IMR-90 (cell line): ENCODE measurements around the gene UBQLN1. TPM values are rescaled to one million over a fixed set of nuclear protein-coding genes. Genes with fewer than 3 reads are reported as not detected.

Experiments used
- ATAC-seq: fragments of 200-7000 bp; cut with Tn5 transposase; 2 replicates; pipeline ENCODE4 v1.9.1; 2020; ENCODE audit warnings: low read depth, mild to moderate bottlenecking, moderate library complexity
- BruUV-seq: library from RNA; stranded (reverse); fragments of 400-500 nt; replicated peaks from 2 replicates; lab custom pipeline; 2021; lab: Mats Ljungman, UMichigan
- CTCF ChIA-PET: fragments of 300-600 bp; formaldehyde crosslinking; extraction: SDS; loops from one replicate; lab custom pipeline; 2021; ENCODE audit warnings: antibody characterized with exemption; lab: Yijun Ruan, JAX
- POLR2A ChIA-PET: fragments of 300-600 bp; sonication (Branson Sonifier 250); formaldehyde crosslinking; loops from one replicate; lab custom pipeline; 2022; ENCODE audit warnings: antibody characterized with exemption; ENCODE audit not compliant: unreplicated experiment; lab: Charles Lee
- DNase-seq: peaks from one replicate; pipeline ENCODE4 v3.0.0; 2013
- H2AFZ ChIP-seq: replicated peaks from 2 replicates; pipeline ENCODE3; 2013; ENCODE audit warnings: low read length, mild to moderate bottlenecking; ENCODE audit not compliant: poor library complexity
- H2AK5ac ChIP-seq: 2 replicates; pipeline ENCODE4 v1.6.1; 2013; ENCODE audit warnings: low read depth, low read length, inconsistent platforms
- H2AK9ac ChIP-seq: replicated peaks from 2 replicates; pipeline ENCODE3; 2013; ENCODE audit warnings: mild to moderate bottlenecking, low read depth, low read length, moderate library complexity; ENCODE audit not compliant: poor library complexity
- H2BK120ac ChIP-seq: 2 replicates; pipeline ENCODE4 v1.6.1; 2013; ENCODE audit warnings: low read depth, low read length, inconsistent platforms
- H2BK15ac ChIP-seq: 3 replicates; pipeline ENCODE4 v1.6.1; 2013; ENCODE audit warnings: low read depth, low read length, inconsistent platforms
- H2BK20ac ChIP-seq: 2 replicates; pipeline ENCODE4 v1.6.1; 2013; ENCODE audit warnings: low read depth, mild to moderate bottlenecking, inconsistent platforms, low read length, moderate library complexity
- H2BK5ac ChIP-seq: 2 replicates; pipeline ENCODE4 v1.6.1; 2013; ENCODE audit warnings: mild to moderate bottlenecking, low read depth, low read length, inconsistent platforms; ENCODE audit not compliant: poor library complexity, severe bottlenecking
- H3K14ac ChIP-seq: replicated peaks from 2 replicates; pipeline ENCODE4 v1.6.1; 2013; ENCODE audit warnings: low read depth, low read length, inconsistent platforms
- H3K18ac ChIP-seq: 2 replicates; pipeline ENCODE4 v1.6.1; 2013; ENCODE audit warnings: low read depth, low read length, control low read depth
- H3K23ac ChIP-seq: 2 replicates; pipeline ENCODE4 v1.6.1; 2013; ENCODE audit warnings: low read depth, low read length, inconsistent platforms
- H3K27ac ChIP-seq: 2 replicates; pipeline ENCODE4 v1.5.1; 2013; ENCODE audit warnings: mild to moderate bottlenecking, control low read depth, low read length; ENCODE audit not compliant: insufficient read depth
- H3K27me3 ChIP-seq: 2 replicates; pipeline ENCODE4 v1.6.1; 2013; ENCODE audit warnings: low read length; ENCODE audit not compliant: control insufficient read depth, insufficient read depth
- H3K36me3 ChIP-seq: 2 replicates; pipeline ENCODE4 v1.6.1; 2013; ENCODE audit warnings: low read length, mixed read lengths; ENCODE audit not compliant: control insufficient read depth, insufficient read depth
- H3K4ac ChIP-seq: 2 replicates; pipeline ENCODE4 v1.6.1; 2013; ENCODE audit warnings: low read depth, low read length, inconsistent platforms
- H3K4me1 ChIP-seq: 2 replicates; pipeline ENCODE4 v1.6.1; 2013; ENCODE audit warnings: low read length, mixed read lengths; ENCODE audit not compliant: control insufficient read depth, insufficient read depth
- H3K4me2 ChIP-seq: 2 replicates; pipeline ENCODE4 v1.6.1; 2013; ENCODE audit warnings: low read depth, mild to moderate bottlenecking, control low read depth, low read length, moderate library complexity
- H3K4me3 ChIP-seq: 2 replicates; pipeline ENCODE4 v1.5.1; 2013; ENCODE audit warnings: low read depth, mild to moderate bottlenecking, control low read depth, low read length, moderate library complexity; ENCODE audit not compliant: insufficient read depth
- H3K56ac ChIP-seq: 2 replicates; pipeline ENCODE4 v1.6.1; 2013; ENCODE audit warnings: low read length, inconsistent platforms; ENCODE audit not compliant: insufficient read depth; ENCODE audit errors: extremely low read depth
- H3K79me1 ChIP-seq, 2 experiments: 2 replicates each; pipeline ENCODE4 v1.6.1; 2013; ENCODE audit warnings: low read length in 2 of 2, inconsistent platforms in 1 of 2, low read depth in 1 of 2
- H3K9ac ChIP-seq: 2 replicates; pipeline ENCODE4 v1.6.1; 2013; ENCODE audit warnings: low read depth, low read length, control low read depth
- H3K9me1 ChIP-seq: 2 replicates; pipeline ENCODE4 v1.6.1; 2013; ENCODE audit warnings: low read length, inconsistent platforms; ENCODE audit not compliant: insufficient read depth
- H3K9me3 ChIP-seq: 2 replicates; pipeline ENCODE4 v1.6.1; 2013; ENCODE audit warnings: low read length; ENCODE audit not compliant: control insufficient read depth, insufficient read depth
- H4K20me1 ChIP-seq: 2 replicates; pipeline ENCODE4 v1.6.1; 2013; ENCODE audit warnings: low read length, inconsistent platforms; ENCODE audit not compliant: insufficient read depth
- H4K5ac ChIP-seq: 2 replicates; pipeline ENCODE4 v1.6.1; 2013; ENCODE audit warnings: mild to moderate bottlenecking, low read depth, low read length, control low read depth
- H4K8ac ChIP-seq, 2 experiments: 2 replicates each; pipeline ENCODE4 v1.6.1; 2013; ENCODE audit warnings: low read depth in 2 of 2, low read length in 2 of 2, control low read depth in 1 of 2, inconsistent platforms in 1 of 2
- H4K91ac ChIP-seq: 2 replicates; pipeline ENCODE4 v1.6.1; 2013; ENCODE audit warnings: low read depth, low read length, inconsistent platforms; ENCODE audit not compliant: insufficient read depth
- CEBPB ChIP-seq: IDR thresholded peaks from 2 replicates; pipeline ENCODE4 v1.6.1; 2012; ENCODE audit warnings: low read depth, low read length, improper control_type of control experiment
- CHD1 ChIP-seq: IDR thresholded peaks from 2 replicates; pipeline ENCODE4 v1.6.1; 2012; ENCODE audit warnings: low read depth, low read length, improper control_type of control experiment
- MAFK ChIP-seq: IDR thresholded peaks from 2 replicates; pipeline ENCODE4 v1.6.1; 2012; ENCODE audit warnings: low read depth, low read length, improper control_type of control experiment
- MAZ ChIP-seq: IDR thresholded peaks from 2 replicates; pipeline ENCODE4 v1.6.1; 2012; ENCODE audit warnings: low read depth, mild to moderate bottlenecking, low read length, improper control_type of control experiment, moderate library complexity, borderline replicate concordance
- MXI1 ChIP-seq: IDR thresholded peaks from 2 replicates; pipeline ENCODE4 v1.6.1; 2012; ENCODE audit warnings: low read depth, mild to moderate bottlenecking, low read length, moderate library complexity, borderline replicate concordance
- NFE2L2 ChIP-seq: fragments of 150-350 bp; IDR thresholded peaks from 2 replicates; pipeline ENCODE4 v1.6.1; 2016; ENCODE audit warnings: low read depth, mild to moderate bottlenecking, low read length
- RAD21 ChIP-seq: IDR thresholded peaks from 2 replicates; pipeline ENCODE4 v1.6.1; 2012; ENCODE audit warnings: low read length, improper control_type of control experiment
- RCOR1 ChIP-seq: IDR thresholded peaks from 2 replicates; pipeline ENCODE4 v1.6.1; 2012; ENCODE audit warnings: mild to moderate bottlenecking, low read length, improper control_type of control experiment; ENCODE audit not compliant: insufficient replicate concordance
- RFX5 ChIP-seq: IDR thresholded peaks from 2 replicates; pipeline ENCODE4 v1.8.0; 2012; ENCODE audit warnings: low read depth, mild to moderate bottlenecking, low read length, moderate library complexity
- WGBS, 2 experiments: methylation state at CpG; one replicate each; pipeline versions ENCODE4 v1.1.5 to v1.1.7; 2013; ENCODE audit warnings: missing lambda C conversion rate in 2 of 2; ENCODE audit not compliant: insufficient read length in 1 of 2; ENCODE audit errors: extremely low coverage in 2 of 2; 5-methylcytosine and 5-hydroxymethylcytosine counted together
- dilution Hi-C: fragments of 300-500 bp; cut with HindIII; formaldehyde crosslinking; loops from one replicate; pipeline ENCODE4 v1.14.3; 2018; ENCODE audit warnings: low sequenced_read_pairs; ENCODE audit not compliant: unreplicated experiment
- in situ Hi-C: fragments of 300-500 bp; cut with MboI; formaldehyde crosslinking; loops from 3 replicates; pipeline ENCODE4 v1.14.3; 2019; ENCODE audit warnings: low sequenced_read_pairs, inconsistent platforms, mixed read lengths
- intact Hi-C: fragments of 100-400 bp; cut with micrococcal nuclease; formaldehyde crosslinking; loops from 2 replicates; pipeline ENCODE4 v1.10.0; 2022
- polyA plus RNA-seq, 3 experiments: library from polyadenylated mRNA; depleted of rRNA; stranded (reverse); fragments of >200 nt; gene quantifications; 2 replicates each; pipeline ENCODE4 v1.2.3, GENCODE V29; 2012; ENCODE audit warnings: low replicate concordance in 1 of 3
- total RNA-seq: library from RNA; depleted of rRNA; stranded (reverse); fragments of >200 nt; gene quantifications from 2 replicates; pipeline ENCODE4 v1.2.3, GENCODE V29; 2012
- TF ChIP-seq, protein P1 (sequence below): fragments of 150-350 bp; IDR thresholded peaks from 2 replicates; pipeline ENCODE4 v1.6.1; 2017; ENCODE audit warnings: mild to moderate bottlenecking, antibody characterized with exemption, low read length, low read depth
- TF ChIP-seq, protein P2 (sequence below): fragments of 150-350 bp; IDR thresholded peaks from 2 replicates; pipeline ENCODE4 v1.6.1; 2016; ENCODE audit warnings: low read depth, mild to moderate bottlenecking, low read length, moderate library complexity, borderline replicate concordance
- TF ChIP-seq, protein P3 (sequence below): conservative IDR thresholded peaks from 2 replicates; pipeline ENCODE4 v1.5.1; 2012; ENCODE audit warnings: mild to moderate bottlenecking, low read depth, low read length, improper control_type of control experiment

UBQLN1 gene
- total and polyA plus RNA-seq, 2 of the 4 experiments (the other 2 are of a cell fraction): 74.3 to 164 TPM

DNA sequence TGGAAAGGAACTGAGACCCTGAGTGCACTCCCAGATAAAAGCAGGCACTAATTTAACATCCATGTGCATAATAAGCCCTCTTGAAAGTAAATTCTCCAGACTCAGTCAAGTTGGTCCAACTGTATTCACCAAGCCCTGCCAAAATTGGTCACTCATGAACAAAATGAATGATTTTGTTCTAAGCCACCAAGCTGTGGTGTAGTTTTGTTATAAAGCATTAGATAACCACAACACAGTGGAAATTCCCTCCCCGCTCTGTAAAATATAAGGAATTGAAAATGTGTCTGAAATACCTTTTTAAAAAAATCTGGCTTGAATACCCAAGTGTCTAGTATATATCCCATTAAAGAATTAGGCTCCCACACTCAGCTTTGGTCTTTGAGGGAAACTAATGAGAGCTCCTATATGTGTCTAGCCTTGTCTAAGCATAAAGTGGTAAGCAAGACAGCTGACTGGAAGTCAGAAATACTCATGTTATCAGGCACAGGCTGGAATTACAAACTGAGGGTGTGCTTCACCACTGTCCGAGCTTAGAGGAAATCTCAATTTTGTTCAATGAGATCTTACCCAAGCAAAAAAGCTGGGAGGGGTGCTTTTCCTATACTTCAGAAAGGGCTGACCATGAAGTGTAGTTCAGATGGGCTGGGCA, 51.6 kb downstream of the UBQLN1 start:
- no CpG with 5 or more reads among the region's 2 CpGs for WGBS, 2 experiments
- no peak overlapping the region for H3K4me2 ChIP-seq
- H3K56ac ChIP-seq: no peak overlapping the region
- in situ Hi-C loops: no loop called here
- H2AK9ac ChIP-seq: no peak overlapping the region
- H3K4me1 ChIP-seq: no peaks in the 10 kb centered on the region
- H2AK5ac ChIP-seq: no peak overlapping the region
- H3K14ac ChIP-seq: no peak overlapping the region
- H3K23ac ChIP-seq: no peak overlapping the region
- H4K20me1 ChIP-seq: no peaks in the 10 kb centered on the region
- H3K18ac ChIP-seq: no peak overlapping the region
- CTCF ChIA-PET: interaction anchor here (1.0 kb wide), 1 partner anchor 16 kb away, joined by 3 read pairs; no protein-coding TSS in a partner anchor
- H2BK20ac ChIP-seq: no peak overlapping the region
- no peak overlapping the region for H3K9ac ChIP-seq
- no peaks in the 10 kb centered on the region for H3K27me3 ChIP-seq
- DNase-seq (no peak), ATAC-seq (no peak)
- no peak overlapping the region for H3K4ac ChIP-seq
- no peak overlapping the region for H3K27ac ChIP-seq
- dilution Hi-C loops: no loop called here
- H3K9me3 ChIP-seq: no peaks in the 10 kb centered on the region
- H3K36me3 ChIP-seq: peaks cover 31% of the 10 kb centered on the region
- H2BK5ac ChIP-seq: no peak overlapping the region
- H2BK15ac ChIP-seq: no peak overlapping the region
- H2BK120ac ChIP-seq: no peak overlapping the region
- H3K9me1 ChIP-seq: no peaks in the 10 kb centered on the region
- H3K79me1 ChIP-seq: peaks cover 19 to 26% of the 10 kb centered on the region in 2 experiments; a peak in 3 of 4 replicates
- TF ChIP-seq MAFK: no peak
- no peak for TF ChIP-seq MXI1
- TF ChIP-seq, protein P1, sequence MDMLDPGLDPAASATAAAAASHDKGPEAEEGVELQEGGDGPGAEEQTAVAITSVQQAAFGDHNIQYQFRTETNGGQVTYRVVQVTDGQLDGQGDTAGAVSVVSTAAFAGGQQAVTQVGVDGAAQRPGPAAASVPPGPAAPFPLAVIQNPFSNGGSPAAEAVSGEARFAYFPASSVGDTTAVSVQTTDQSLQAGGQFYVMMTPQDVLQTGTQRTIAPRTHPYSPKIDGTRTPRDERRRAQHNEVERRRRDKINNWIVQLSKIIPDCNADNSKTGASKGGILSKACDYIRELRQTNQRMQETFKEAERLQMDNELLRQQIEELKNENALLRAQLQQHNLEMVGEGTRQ: no peak
- no peak for TF ChIP-seq NFE2L2
- no peak for TF ChIP-seq CHD1
- TF ChIP-seq RAD21: no peak
- no peak for TF ChIP-seq CEBPB
- TF ChIP-seq MAZ: no peak
- no peak for TF ChIP-seq RFX5
- TF ChIP-seq, protein P2, sequence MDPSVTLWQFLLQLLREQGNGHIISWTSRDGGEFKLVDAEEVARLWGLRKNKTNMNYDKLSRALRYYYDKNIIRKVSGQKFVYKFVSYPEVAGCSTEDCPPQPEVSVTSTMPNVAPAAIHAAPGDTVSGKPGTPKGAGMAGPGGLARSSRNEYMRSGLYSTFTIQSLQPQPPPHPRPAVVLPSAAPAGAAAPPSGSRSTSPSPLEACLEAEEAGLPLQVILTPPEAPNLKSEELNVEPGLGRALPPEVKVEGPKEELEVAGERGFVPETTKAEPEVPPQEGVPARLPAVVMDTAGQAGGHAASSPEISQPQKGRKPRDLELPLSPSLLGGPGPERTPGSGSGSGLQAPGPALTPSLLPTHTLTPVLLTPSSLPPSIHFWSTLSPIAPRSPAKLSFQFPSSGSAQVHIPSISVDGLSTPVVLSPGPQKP: no peak
- TF ChIP-seq, protein P3, sequence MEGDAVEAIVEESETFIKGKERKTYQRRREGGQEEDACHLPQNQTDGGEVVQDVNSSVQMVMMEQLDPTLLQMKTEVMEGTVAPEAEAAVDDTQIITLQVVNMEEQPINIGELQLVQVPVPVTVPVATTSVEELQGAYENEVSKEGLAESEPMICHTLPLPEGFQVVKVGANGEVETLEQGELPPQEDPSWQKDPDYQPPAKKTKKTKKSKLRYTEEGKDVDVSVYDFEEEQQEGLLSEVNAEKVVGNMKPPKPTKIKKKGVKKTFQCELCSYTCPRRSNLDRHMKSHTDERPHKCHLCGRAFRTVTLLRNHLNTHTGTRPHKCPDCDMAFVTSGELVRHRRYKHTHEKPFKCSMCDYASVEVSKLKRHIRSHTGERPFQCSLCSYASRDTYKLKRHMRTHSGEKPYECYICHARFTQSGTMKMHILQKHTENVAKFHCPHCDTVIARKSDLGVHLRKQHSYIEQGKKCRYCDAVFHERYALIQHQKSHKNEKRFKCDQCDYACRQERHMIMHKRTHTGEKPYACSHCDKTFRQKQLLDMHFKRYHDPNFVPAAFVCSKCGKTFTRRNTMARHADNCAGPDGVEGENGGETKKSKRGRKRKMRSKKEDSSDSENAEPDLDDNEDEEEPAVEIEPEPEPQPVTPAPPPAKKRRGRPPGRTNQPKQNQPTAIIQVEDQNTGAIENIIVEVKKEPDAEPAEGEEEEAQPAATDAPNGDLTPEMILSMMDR: no peak
- no peak for TF ChIP-seq RCOR1
- no peak overlapping the region for H4K91ac ChIP-seq
- intact Hi-C loops: no loop called here
- POLR2A ChIA-PET: no interaction called here
- H2AFZ ChIP-seq: no peak overlapping the region
- H3K4me3 ChIP-seq: no peak overlapping the region
- no peak overlapping the region for H4K5ac ChIP-seq
- H4K8ac ChIP-seq: no peak overlapping the region
- no TSS peak for BruUV-seq
